Endodermal cell (in vitro differentiated cells): ENCODE measurements around the gene PGS1. TPM values are rescaled to one million over a fixed set of nuclear protein-coding genes. Genes with fewer than 3 reads are reported as not detected.

Experiments
- DNase-seq: peaks from one replicate; pipeline ENCODE4 v3.0.0-alpha.2; 2017
- H3K27ac ChIP-seq: 2 replicates; pipeline ENCODE4 v1.5.1; 2013; ENCODE audit warnings: mild to moderate bottlenecking, low read depth, low read length, moderate library complexity
- H3K27me3 ChIP-seq: 2 replicates; pipeline ENCODE4 v1.6.1; 2013; ENCODE audit warnings: mild to moderate bottlenecking, low read length, moderate library complexity; ENCODE audit not compliant: insufficient read depth, control insufficient read depth, poor library complexity, severe bottlenecking
- H3K36me3 ChIP-seq: 2 replicates; pipeline ENCODE4 v1.7.0; 2013; ENCODE audit warnings: mild to moderate bottlenecking, low read length, moderate library complexity; ENCODE audit not compliant: control insufficient read depth, insufficient read depth
- H3K4me1 ChIP-seq: one replicate; pipeline ENCODE4 v1.7.0; 2013; ENCODE audit warnings: low read length; ENCODE audit not compliant: control insufficient read depth, insufficient read depth
- H3K4me3 ChIP-seq: 2 replicates; pipeline ENCODE4 v1.5.1; 2013; ENCODE audit warnings: mild to moderate bottlenecking, low read length, moderate library complexity
- H3K9ac ChIP-seq: 2 replicates; pipeline ENCODE4 v1.6.1; 2013; ENCODE audit warnings: mild to moderate bottlenecking, low read length, moderate library complexity; ENCODE audit not compliant: poor library complexity, severe bottlenecking; ENCODE audit errors: extremely low read depth
- H3K9me3 ChIP-seq: 2 replicates; pipeline ENCODE4 v1.6.1; 2013; ENCODE audit warnings: mild to moderate bottlenecking, low read length, moderate library complexity; ENCODE audit not compliant: control insufficient read depth
- H3K27ac Mint-ChIP-seq: 2 replicates; pipeline ENCODE4 v1.8.0; 2020; ENCODE audit warnings: mixed read lengths
- H3K27me3 Mint-ChIP-seq: 2 replicates; pipeline ENCODE4 v1.8.0; 2021; ENCODE audit warnings: mild to moderate bottlenecking, mixed read lengths; ENCODE audit not compliant: insufficient read depth
- H3K36me3 Mint-ChIP-seq: 2 replicates; pipeline ENCODE4 v1.8.0; 2020; ENCODE audit warnings: low read depth, mixed read lengths
- H3K4me1 Mint-ChIP-seq: 2 replicates; pipeline ENCODE4 v1.8.0; 2020; ENCODE audit warnings: mixed read lengths
- H3K4me3 Mint-ChIP-seq: 2 replicates; pipeline ENCODE4 v1.8.0; 2020; ENCODE audit warnings: mild to moderate bottlenecking, moderate library complexity, mixed read lengths
- H3K9me3 Mint-ChIP-seq: 2 replicates; pipeline ENCODE4 v1.8.0; 2020; ENCODE audit warnings: mild to moderate bottlenecking, mixed read lengths
- CTCF ChIP-seq: fragments of 200-600 bp; sonication (generic); conservative IDR thresholded peaks from 2 replicates; pipeline ENCODE4 v1.5.0; 2021; ENCODE audit warnings: antibody characterized with exemption, mild to moderate bottlenecking
- WGBS, 2 experiments: methylation state at CpG; one replicate each; pipeline versions ENCODE4 v1.1.5 to v1.1.7; 2013; ENCODE audit warnings: missing lambda C conversion rate in 2 of 2, mixed read lengths in 1 of 2; ENCODE audit not compliant: insufficient coverage in 1 of 2, insufficient read length in 1 of 2; 5-methylcytosine and 5-hydroxymethylcytosine counted together
- total RNA-seq, 2 donors: library from RNA; stranded (reverse); fragmentation: NEBNext Ultra II Directional in 1 of 2; extraction: Animal tissue kit (Norgen Biotek cat#: 25700) in 1 of 2; gene quantifications; 2 replicates in 1 of 2; 3 replicates in 1 of 2; pipeline ENCODE4 v1.2.1, GENCODE V29; 2021

Gene PGS1
- total RNA-seq, 2 donors from 2014 or later = 57.1 to 58.2 TPM

- no peak for TF ChIP-seq CTCF
- Histone ChIP-seq H3K36me3 (peaks cover 68% of the 10 kb centered on the region), H3K27me3 (no peaks in the 10 kb centered on the region), H3K4me3 (no peak overlapping the region), H3K4me1 (peaks cover 6% of the 10 kb centered on the region), H3K9me3 (no peaks in the 10 kb centered on the region), H3K9ac (no peak overlapping the region), H3K27ac (no peak overlapping the region)
- H3K36me3 Mint-ChIP-seq = peaks cover 42% of the 10 kb centered on the region
- no peak overlapping the region for H3K4me3 Mint-ChIP-seq
- H3K4me1 Mint-ChIP-seq = peaks cover 19% of the 10 kb centered on the region
- no peaks in the 10 kb centered on the region for H3K9me3 Mint-ChIP-seq
- DNase-seq = no peak
- WGBS, 2 experiments = 95 to 100% methylated on average over 4 to 8 of the region's 8 CpGs
- no peak overlapping the region for H3K27ac Mint-ChIP-seq
- no peaks in the 10 kb centered on the region for H3K27me3 Mint-ChIP-seq
Measured at GRCh38 chr17:78406920-78407319, 28.5 kb downstream of the PGS1 start.

DNA sequence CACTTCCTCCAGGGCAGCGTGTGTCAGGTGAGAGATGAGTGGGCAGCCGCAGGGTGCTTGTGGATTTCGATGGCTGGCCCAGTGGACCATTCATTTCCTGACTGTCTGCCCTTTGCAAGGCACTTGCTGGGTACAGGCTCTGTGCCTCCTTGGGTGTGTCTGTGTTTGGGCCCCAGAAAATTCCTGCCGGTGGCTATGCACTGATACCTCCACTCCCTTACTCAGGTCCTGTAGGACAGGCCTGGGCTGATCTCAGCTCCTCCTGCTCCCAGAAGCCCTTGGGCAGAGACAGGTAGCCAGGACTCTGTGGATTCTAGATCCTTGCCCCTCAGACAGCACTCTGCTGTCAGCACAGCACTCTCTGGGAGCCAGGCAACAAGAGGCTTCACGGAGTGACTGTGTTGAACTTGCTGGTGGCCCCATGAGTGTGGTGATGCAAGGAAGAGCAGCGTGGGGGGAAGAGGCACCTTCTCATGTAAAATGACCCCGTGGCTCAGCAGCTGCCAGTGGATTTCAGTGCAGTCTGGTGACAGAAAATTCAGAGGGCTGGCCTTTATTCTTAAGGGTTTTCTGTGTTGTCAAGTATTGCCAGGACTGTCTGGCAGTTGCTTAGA lies 29.0 kb downstream of the PGS1 start:
- no peak overlapping the region for H3K4me3 Mint-ChIP-seq
- H3K9me3 Mint-ChIP-seq = no peaks in the 10 kb centered on the region
- H3K27ac Mint-ChIP-seq = peak overlapping the region; percentile 74
- no peaks in the 10 kb centered on the region for H3K27me3 Mint-ChIP-seq
- Histone ChIP-seq H3K4me3 (no peak overlapping the region), H3K27ac (no peak overlapping the region), H3K4me1 (peaks cover 6% of the 10 kb centered on the region), H3K27me3 (no peaks in the 10 kb centered on the region), H3K9me3 (no peaks in the 10 kb centered on the region), H3K9ac (no peak overlapping the region), H3K36me3 (peaks cover 64% of the 10 kb centered on the region)
- peaks cover 19% of the 10 kb centered on the region for H3K4me1 Mint-ChIP-seq
- H3K36me3 Mint-ChIP-seq = peaks cover 47% of the 10 kb centered on the region
- 81 to 92% methylated on average over 4 to 7 of the region's 7 CpGs for WGBS, 2 experiments
- DNase-seq = no peak
- no peak for TF ChIP-seq CTCF

GRCh38 chr17:78408476-78409050 lies 30.1 kb downstream of the PGS1 start:
- Histone ChIP-seq H3K4me1 (peaks cover 6% of the 10 kb centered on the region), H3K4me3 (no peak overlapping the region), H3K9me3 (no peaks in the 10 kb centered on the region), H3K27ac (peak overlapping the region; percentile 11), H3K36me3 (peaks cover 64% of the 10 kb centered on the region), H3K27me3 (no peaks in the 10 kb centered on the region), H3K9ac (no peak overlapping the region)
- WGBS, 2 experiments = 93 to 98% methylated on average over 19 to 23 of the region's 23 CpGs
- Mint-ChIP-seq H3K36me3 (peaks cover 44% of the 10 kb centered on the region), H3K27ac (peak overlapping the region; percentile 80), H3K4me1 (peaks cover 19% of the 10 kb centered on the region), H3K9me3 (no peaks in the 10 kb centered on the region), H3K4me3 (no peak overlapping the region), H3K27me3 (no peaks in the 10 kb centered on the region)
- TF ChIP-seq CTCF = no peak
- no peak for DNase-seq
